Umbilical cord (tissue), 2 donors: ENCODE measurements around the gene STRAP. TPM values are rescaled to one million over a fixed set of nuclear protein-coding genes. Genes with fewer than 3 reads are reported as not detected.

Experiments used
- DNase-seq: peaks from one replicate; pipeline ENCODE4 v3.0.0-alpha.2; 2015; ENCODE audit warnings: low spot score
- total RNA-seq: library from RNA; depleted of rRNA; stranded (reverse); fragments of >200 nt; gene quantifications from one replicate; pipeline ENCODE4 v1.2.3, GENCODE V29; 2014; ENCODE audit warnings: low replicate concordance; ENCODE audit not compliant: insufficient read depth

STRAP gene, protein sequence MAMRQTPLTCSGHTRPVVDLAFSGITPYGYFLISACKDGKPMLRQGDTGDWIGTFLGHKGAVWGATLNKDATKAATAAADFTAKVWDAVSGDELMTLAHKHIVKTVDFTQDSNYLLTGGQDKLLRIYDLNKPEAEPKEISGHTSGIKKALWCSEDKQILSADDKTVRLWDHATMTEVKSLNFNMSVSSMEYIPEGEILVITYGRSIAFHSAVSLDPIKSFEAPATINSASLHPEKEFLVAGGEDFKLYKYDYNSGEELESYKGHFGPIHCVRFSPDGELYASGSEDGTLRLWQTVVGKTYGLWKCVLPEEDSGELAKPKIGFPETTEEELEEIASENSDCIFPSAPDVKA
- total RNA-seq: 44.1 TPM

GRCh38 chr12:15882118-15882971 is at the start of gene STRAP:
Gene STRAP (plus strand): TSS chr12:15882387. CDS start chr12:15882708, 321 bp downstream.
- DNase-seq: peak; percentile 99

DNA sequence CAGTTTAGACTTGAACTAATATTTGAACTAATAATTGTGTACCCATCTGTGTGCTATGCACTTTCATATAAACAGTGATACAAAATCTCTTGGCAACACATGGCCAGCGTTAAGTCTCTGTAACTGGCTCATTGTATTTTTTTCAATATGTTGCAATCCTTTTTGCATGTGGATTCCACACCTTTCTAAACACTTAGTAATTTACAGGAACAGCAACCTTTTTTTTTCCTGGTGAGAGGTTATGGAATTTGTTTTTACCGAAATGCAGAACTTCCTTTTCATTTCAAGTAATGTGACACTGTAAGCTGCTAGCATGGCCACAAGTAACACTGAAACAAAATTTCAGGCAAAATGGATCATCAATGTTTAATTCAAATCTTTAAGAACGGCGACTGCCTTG is 47.6 kb upstream of the STRAP start:
- DNase-seq: no peak

DNA sequence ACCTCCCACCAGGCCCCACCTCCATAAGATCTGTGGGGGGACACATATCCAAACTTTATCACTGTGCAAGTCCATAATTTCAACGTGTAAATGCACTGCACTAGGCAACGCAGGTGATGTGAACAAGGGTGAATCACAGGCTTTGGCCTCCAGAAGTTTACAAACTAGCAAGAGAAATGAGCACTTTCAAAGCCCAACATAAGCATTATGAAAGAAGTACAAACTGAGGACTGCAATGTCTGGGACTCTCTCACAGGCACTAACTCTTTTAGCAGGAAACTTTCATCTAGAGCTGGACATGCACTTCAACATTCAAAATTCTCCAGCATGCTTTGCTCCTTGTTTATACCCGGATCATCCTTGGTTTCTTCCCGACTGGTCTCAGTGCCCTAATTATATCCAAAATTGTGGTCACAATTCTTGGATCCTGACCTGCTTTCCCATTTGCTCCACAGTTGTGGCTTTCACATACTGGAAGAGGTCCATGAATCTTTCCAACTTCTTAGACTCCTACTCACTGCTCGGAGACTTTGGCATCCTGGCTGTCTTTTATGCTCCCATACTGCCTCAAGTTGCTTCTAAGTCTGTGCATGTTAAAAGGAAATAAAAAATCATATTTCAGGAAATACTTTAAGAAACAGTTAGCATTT is 44.9 kb upstream of the STRAP start:
- no peak for DNase-seq

GRCh38 chr12:15839041-15839440 is 43.1 kb upstream of the STRAP start:
- DNase-seq: no peak

- DNase-seq: no peak
Observed at GRCh38 chr12:15839682-15840081, 42.5 kb upstream of the STRAP start.

DNA sequence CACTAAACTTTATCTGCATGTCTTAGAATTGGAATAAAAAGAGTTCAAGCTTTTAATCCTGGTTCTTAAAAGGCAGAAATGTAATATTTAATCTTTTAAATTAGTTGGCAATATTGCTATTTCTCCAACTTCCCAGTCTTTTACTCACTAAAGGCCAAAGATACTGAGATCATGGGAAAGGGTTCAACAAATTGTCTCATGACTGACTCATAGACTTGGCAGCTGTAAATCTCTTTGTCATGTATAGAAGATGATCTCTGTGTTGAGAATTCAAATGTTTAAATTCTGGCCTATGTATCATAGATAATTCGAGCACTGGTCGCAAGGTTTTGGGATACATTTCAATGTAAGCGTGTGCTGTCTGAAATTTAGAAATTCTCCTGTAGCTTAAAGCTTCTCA is 40.1 kb upstream of the STRAP start:
- DNase-seq: peak; percentile 69

DNA sequence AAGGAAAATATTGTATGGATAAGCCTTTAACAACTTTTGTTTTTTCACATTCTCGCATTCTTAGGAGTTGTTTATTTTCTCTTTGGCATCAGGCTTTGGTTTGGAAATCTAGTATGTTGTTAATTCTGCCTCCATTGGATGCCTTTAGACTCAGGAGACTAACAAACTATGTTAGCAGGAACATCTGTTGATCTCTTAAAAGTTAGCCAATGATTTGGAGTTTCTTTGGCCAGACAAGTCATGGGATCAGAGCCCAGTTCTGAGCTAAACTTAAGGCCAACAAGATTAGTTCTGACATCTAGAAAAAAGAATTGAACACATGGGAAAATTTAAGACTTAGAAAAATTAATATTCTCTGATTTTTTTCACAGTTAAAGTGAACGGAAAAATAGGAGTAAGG is 35.3 kb upstream of the STRAP start:
- peak; percentile 85 for DNase-seq

DNA sequence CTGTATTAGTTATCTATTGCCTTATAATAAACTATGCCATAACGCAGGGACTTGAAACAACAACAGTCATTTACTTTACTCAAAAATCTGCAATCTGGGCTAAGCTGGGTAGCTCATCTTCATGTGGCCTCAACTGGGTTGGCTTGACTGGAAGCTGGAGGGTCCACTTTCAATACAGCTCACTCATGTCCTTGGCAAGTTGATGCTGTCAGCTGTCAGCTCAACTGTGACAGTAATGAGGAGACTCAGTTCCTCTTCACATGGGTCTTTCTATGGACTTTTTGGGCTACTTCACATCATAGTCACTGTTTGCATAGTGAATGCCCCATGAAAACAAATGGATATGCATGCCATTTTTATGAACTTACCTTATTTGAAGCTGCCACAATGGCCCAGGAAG is 33.6 kb upstream of the STRAP start:
- DNase-seq: no peak

- DNase-seq: peak; percentile 30
Observed at GRCh38 chr12:15851045-15851620, 31.1 kb upstream of the STRAP start.

DNA sequence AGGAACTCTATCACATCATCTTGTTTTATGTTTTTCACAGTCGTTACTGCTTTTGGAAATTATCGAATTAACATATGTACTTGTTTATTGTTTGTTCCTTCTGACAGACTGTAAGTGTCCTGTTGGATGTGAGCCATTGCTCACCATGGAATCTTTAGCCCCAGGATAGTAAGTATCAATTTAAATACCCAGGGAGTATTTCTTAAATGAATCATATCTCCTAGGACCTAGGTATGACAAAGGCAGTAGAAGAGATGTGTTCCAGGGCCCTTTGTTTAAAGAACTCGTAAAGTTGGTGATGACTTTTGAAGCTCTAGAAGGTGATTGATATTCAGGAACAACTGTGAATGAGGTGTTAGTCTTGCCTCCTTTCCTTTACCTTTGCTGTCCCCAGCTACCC is 30.3 kb upstream of the STRAP start:
- DNase-seq: no peak

GRCh38 chr12:15852383-15852782 is 29.8 kb upstream of the STRAP start:
- no peak for DNase-seq

GRCh38 chr12:15853877-15854276 is 28.3 kb upstream of the STRAP start:
- no peak for DNase-seq

GRCh38 chr12:15854916-15855315 is 27.3 kb upstream of the STRAP start:
- DNase-seq: no peak

- no peak for DNase-seq
Observed at GRCh38 chr12:15855646-15856045, 26.5 kb upstream of the STRAP start.

DNA sequence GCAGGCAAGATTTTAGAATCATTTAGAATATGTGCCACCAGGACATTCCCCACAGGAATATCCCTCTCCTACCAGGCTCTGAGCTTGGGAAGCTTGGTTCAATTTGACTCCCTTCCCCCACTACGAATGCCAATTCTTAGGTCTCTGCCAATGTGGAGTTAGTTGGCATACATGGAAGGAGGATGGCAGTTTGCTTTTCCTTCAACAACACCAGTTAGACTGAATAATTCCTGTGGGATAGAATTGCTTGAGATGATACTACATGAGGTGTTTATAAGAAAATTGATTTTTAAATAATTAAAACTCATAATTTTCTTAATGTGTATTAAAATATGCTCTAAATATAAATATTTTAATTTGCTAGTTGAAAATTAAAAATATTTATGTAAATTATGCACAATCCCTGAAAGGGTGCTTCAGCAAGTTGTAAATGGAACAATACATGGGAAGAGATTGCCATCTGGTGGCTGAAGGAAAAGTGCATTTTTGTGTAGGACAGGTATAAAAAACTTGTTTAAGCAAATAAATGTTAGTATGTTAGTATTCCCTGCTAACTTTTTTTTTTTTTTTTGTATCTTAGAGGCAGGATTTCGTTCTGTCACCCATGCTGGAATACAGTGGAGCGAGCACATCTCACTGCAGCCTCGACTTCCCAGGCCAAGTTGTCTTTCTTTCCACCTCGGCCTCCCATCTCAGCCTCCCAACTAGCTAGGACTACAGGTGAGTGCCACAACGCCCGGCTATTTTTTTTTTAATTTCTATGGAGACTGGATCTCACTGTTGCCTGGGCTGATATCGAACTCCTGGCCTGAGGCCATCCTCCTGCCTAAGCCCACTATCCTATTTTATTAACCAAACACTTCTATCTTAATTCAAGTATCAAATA is 25.8 kb upstream of the STRAP start:
- DNase-seq: peak; percentile 79

- no peak for DNase-seq
Observed at GRCh38 chr12:15858353-15858752, 23.8 kb upstream of the STRAP start.

GRCh38 chr12:15859116-15859515 is 23.1 kb upstream of the STRAP start:
- DNase-seq: no peak

GRCh38 chr12:15861404-15861803 is 20.8 kb upstream of the STRAP start:
- no peak for DNase-seq

- no peak for DNase-seq
Observed at GRCh38 chr12:15862840-15863239, 19.3 kb upstream of the STRAP start.

DNA sequence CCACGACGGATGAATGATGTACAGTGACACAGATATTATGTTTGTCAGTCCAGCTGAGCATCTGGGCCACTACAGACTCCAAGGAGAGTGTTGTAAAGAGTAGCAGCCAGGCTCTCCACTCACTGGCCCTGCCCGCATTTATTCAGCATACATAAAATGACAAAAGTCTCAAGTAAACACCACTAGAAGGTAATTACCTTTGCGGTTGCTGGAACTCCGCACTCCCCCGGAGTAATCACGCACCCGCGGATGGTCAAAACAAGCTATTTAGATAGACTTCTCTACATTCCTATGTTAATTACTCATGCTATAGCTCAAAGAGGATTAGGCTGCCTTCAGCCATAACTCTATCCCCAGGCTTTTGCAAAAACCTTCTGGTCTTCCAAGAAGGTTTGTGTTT is 18.8 kb upstream of the STRAP start:
- no peak for DNase-seq

GRCh38 chr12:15863984-15864383 is 18.2 kb upstream of the STRAP start:
- DNase-seq: no peak
